Subcutaneous adipose tissue (tissue), 4 donors: ENCODE results near the gene SMG6. TPM values are rescaled to one million over a fixed set of nuclear protein-coding genes. Genes with fewer than 3 reads are reported as not detected.

Experiments
- CTCF ChIP-seq: fragments of 450-650 bp; IDR thresholded peaks from one replicate; pipeline ENCODE4 v1.5.1; 2016; ENCODE audit warnings: low read depth, mild to moderate bottlenecking, control low read depth, antibody characterized with exemption, moderate library complexity
- total RNA-seq, 4 donors: library from RNA; depleted of rRNA; stranded (reverse); fragments of >200 nt; gene quantifications; one replicate each; pipeline ENCODE4 v1.1.0, GENCODE V29; 2016

SMG6 gene
- total RNA-seq, 4 donors from 2014 or later, result 14.5 to 50.7 (median 19.4) TPM

GRCh38 chr17:2025622-2026309 is 277.8 kb downstream of the SMG6 start:
- no peak for TF ChIP-seq CTCF

GRCh38 chr17:2025220-2025621 is 278.4 kb downstream of the SMG6 start, which contains the start of gene RTN4RL1:
TSS of gene RTN4RL1 (minus strand) at chr17:2025334. CDS start at chr17:2024865, 469 bp downstream.
- no peak for TF ChIP-seq CTCF

- no peak for TF ChIP-seq CTCF
Measured at GRCh38 chr17:2024572-2025219, 278.9 kb downstream of the SMG6 start.

- TF ChIP-seq CTCF, result no peak
Measured at GRCh38 chr17:2023692-2024571, 279.7 kb downstream of the SMG6 start.

GRCh38 chr17:2023256-2023655 is 280.3 kb downstream of the SMG6 start:
- TF ChIP-seq CTCF, result no peak

- TF ChIP-seq CTCF, result no peak
Measured at GRCh38 chr17:2022647-2023240, 280.8 kb downstream of the SMG6 start.
